HG02870 (cell line): ENCODE measurements around the gene MICAL2.
A peak's percentile ranks its signal among the peaks of the same experiment; 100 is the strongest.

Source experiments
- ATAC-seq: cut with Tn5 transposase; IDR thresholded peaks from one replicate; pipeline ENCODE4 v1.9.1; 2021; ENCODE audit warnings: mild to moderate bottlenecking, moderate library complexity; ENCODE audit not compliant: unreplicated experiment

Gene MICAL2

GRCh38 chr11:12098601-12099000 is 11.8 kb upstream of the MICAL2 start:
- no peak for ATAC-seq

- no peak for ATAC-seq
These were observed 11.1 kb upstream of the MICAL2 start for GRCh38 chr11:12099132-12099873.

- ATAC-seq: no peak
These were observed 10.0 kb upstream of the MICAL2 start for GRCh38 chr11:12100429-12100828.

- ATAC-seq: no peak
These were observed 9.5 kb upstream of the MICAL2 start for GRCh38 chr11:12100841-12101242.

- no peak for ATAC-seq
These were observed 9.1 kb upstream of the MICAL2 start for GRCh38 chr11:12101318-12101717.

- ATAC-seq: no peak
These were observed 7.6 kb upstream of the MICAL2 start for GRCh38 chr11:12102588-12103410.

- ATAC-seq: no peak
These were observed 6.8 kb upstream of the MICAL2 start for GRCh38 chr11:12103411-12104225.

- no peak for ATAC-seq
These were observed 4.9 kb upstream of the MICAL2 start for GRCh38 chr11:12105471-12105870.

GRCh38 chr11:12106101-12106500 is 4.3 kb upstream of the MICAL2 start:
- ATAC-seq: no peak

GRCh38 chr11:12106501-12106900 is 3.9 kb upstream of the MICAL2 start:
- no peak for ATAC-seq

GRCh38 chr11:12108875-12109453 is 1.4 kb upstream of the MICAL2 start:
- no peak for ATAC-seq

- no peak for ATAC-seq
These were observed 696 bp upstream of the MICAL2 start for GRCh38 chr11:12109591-12110196.

GRCh38 chr11:12110714-12111548 is 541 bp downstream of the MICAL2 start:
- peak; percentile 33 for ATAC-seq

GRCh38 chr11:12111549-12112520 is 1.4 kb downstream of the MICAL2 start:
- no peak for ATAC-seq

- ATAC-seq: no peak
These were observed 2.4 kb downstream of the MICAL2 start for GRCh38 chr11:12112750-12113149.

GRCh38 chr11:12113294-12113693 is 2.9 kb downstream of the MICAL2 start:
- no peak for ATAC-seq

- no peak for ATAC-seq
These were observed 4.0 kb downstream of the MICAL2 start for GRCh38 chr11:12114193-12115033.
